GM12874 (cell line): ENCODE data around the gene SCARB1.

ENCODE experiments used
- CTCF ChIP-seq: IDR thresholded peaks from 2 replicates; pipeline ENCODE4 v1.5.1; 2011; ENCODE audit warnings: low read depth, mild to moderate bottlenecking, control low read depth, low read length, moderate library complexity; ENCODE audit not compliant: insufficient read depth

SCARB1 gene

GRCh38 chr12:124883263-124884130, 19.8 kb upstream of the SCARB1 start:
- no peak for TF ChIP-seq CTCF

GRCh38 chr12:124881123-124881522, 17.5 kb upstream of the SCARB1 start:
- TF ChIP-seq CTCF = no peak

GRCh38 chr12:124878795-124879516, 15.3 kb upstream of the SCARB1 start:
- TF ChIP-seq CTCF = no peak

GRCh38 chr12:124877423-124877822, 13.8 kb upstream of the SCARB1 start:
- no peak for TF ChIP-seq CTCF

- TF ChIP-seq CTCF = no peak
These were observed 12.5 kb upstream of the SCARB1 start for GRCh38 chr12:124876171-124876570.

GRCh38 chr12:124875803-124876132, 12.1 kb upstream of the SCARB1 start:
- TF ChIP-seq CTCF = no peak

- TF ChIP-seq CTCF = no peak
These were observed 11.5 kb upstream of the SCARB1 start for GRCh38 chr12:124874988-124875802.
